ENCODE data around the gene SH3TC1.

The SH3TC1 gene

DNA sequence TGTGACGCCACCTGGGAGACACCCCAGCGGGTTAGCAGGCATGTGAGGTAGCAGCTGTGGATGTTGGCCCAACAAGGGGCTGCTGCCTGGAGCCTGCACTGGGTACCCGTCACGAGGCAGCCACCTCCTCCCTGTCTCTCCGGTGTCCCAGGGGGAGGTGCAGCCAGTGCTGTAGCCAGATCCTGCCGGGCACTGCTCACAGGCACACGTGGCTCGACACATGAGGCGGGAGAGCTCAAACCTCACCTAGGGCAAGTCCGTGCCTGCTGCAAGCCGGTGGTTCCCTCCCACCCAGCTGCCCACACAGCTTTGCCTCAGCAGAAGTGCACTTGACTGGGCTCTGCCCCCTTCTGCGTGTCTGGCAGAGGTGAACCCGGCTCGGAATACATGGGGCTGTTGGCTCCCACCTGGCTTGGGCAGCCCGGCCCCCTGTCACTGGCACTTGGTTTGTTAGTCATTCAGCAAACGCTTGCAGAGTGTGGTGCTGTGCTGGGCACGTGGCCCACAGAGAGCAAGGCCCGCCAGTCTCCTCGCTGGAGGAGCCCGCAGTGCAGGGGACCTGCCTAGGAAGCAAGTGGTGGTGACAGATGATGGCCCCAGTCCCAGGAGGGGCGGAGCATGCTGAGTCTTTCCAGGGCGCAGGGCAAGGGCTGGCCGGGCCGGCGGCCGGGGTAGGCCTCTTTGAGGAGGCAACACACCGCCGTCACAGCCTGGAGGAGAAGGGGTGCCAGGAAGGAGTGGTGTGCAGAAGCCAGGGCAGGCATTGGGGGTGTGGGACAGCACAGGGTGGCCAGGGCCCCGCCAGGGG is 10.1 kb upstream of the SH3TC1 start:
- Histone ChIP-seq H3K9me3 (ENCODE audit: low read depth, low read length) (no peaks in the 10 kb centered on the region), H3K9ac (ENCODE audit: insufficient read length) (no peak overlapping the region), H3K4me3 (no peak overlapping the region), H3K27ac (no peak overlapping the region), H3K36me3 (ENCODE audit: insufficient read depth, low read length) (no peaks in the 10 kb centered on the region)
- TF ChIP-seq POLR2AphosphoS5 (IDR thresholded peaks at IDR 0.05; ENCODE audit: borderline replicate concordance, low read depth, low read length) (no peak), EZH2 (IDR thresholded peaks at IDR 0.05) (no peak), FOXP2 (optimal IDR thresholded peaks at IDR 0.05; ENCODE audit: control extremely low read depth, extremely low read length, insufficient read depth) (no peak)
- no peak for DNase-seq (ENCODE audit: low read depth, low spot score)

DNA sequence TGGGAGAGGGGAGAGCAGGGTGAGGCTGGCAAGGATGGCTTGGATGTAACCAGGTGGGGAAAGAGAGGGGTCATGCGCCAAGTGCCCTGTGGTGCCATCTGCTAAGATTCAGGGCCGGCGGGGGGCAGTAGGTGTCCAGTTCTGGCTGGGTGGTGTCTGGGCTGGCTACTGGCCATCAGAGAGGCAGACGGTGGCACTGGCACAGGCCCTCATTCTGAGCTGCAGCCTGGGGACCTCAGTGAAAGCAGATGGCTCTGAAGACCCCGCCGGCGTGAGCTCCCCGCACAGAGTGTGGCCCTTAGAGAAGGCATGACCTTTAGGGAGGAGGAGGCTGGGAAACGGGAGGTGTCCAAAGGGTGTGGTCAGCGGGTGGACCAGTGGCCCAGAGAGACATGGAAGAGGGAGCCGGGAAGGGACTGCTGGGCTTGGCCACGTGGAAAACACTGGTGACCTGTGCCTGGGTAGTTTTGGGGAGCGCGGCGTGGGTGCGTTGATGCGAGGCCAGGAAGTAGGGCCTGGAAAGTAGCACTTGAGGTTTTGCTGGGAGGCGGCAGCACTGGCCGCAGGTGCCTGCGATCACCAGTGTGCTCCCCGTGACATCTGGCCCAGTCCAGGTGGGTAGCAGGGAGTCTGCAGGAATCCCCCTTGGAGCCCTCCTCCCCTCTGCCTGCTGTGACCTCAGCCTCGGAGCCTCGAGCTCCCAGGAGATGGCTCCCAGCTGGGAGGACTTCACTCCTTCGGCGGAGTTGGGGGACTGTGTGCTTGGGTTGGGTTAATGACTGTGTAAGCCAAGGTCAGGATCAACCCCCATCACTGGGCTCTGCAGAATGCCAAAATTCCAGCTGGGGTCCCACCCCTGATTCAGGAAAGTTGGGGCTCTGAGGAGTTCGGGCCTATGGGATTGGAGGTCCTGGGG is 9.3 kb upstream of the SH3TC1 start:
- DNase-seq (ENCODE audit: low read depth, low spot score) = no peak
- no peak overlapping the region for H3K4me3 ChIP-seq
- H3K27ac ChIP-seq = no peak overlapping the region
- H3K36me3 ChIP-seq (ENCODE audit: insufficient read depth, low read length) = no peaks in the 10 kb centered on the region
- H3K9me3 ChIP-seq (ENCODE audit: low read depth, low read length) = no peaks in the 10 kb centered on the region
- no peak for TF ChIP-seq EZH2 (IDR thresholded peaks at IDR 0.05)
- no peak for TF ChIP-seq POLR2AphosphoS5 (IDR thresholded peaks at IDR 0.05; ENCODE audit: borderline replicate concordance, low read depth, low read length)
- TF ChIP-seq FOXP2 (optimal IDR thresholded peaks at IDR 0.05; ENCODE audit: control extremely low read depth, extremely low read length, insufficient read depth) = no peak
- H3K9ac ChIP-seq (ENCODE audit: insufficient read length) = no peak overlapping the region

DNA sequence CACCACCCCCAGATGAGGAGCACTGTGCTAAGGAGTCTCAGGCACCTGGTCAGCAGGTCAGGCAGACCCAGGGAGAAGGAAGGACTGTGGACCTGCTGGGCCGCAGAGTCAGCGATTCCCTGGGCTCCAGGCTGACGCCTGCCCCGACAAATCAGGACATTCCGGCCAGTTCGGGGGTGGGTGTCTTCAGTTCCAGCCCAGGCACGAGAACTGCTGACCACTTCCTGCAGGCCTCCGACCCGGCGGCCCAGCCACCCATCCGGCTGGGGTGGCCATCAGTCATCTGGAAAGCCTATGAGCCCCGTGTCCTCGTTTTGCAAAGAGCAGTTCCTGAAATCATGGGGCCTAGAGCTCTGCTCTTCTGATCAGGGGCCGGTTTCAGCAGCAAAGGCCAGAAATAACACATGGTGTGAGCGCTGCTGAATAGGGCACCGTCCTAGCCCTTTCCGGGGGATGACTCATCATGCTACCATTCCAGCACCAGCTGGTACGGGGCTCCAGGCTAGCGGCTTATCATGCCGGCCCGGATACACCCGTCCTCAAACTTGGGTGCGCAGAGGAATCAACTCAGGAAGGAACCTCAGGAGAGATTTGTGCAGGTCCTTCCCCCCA is 7.8 kb upstream of the SH3TC1 start:
- H3K9ac ChIP-seq (ENCODE audit: insufficient read length) = no peak overlapping the region
- DNase-seq (ENCODE audit: low read depth, low spot score) = no peak
- H3K4me3 ChIP-seq = no peak overlapping the region

DNA sequence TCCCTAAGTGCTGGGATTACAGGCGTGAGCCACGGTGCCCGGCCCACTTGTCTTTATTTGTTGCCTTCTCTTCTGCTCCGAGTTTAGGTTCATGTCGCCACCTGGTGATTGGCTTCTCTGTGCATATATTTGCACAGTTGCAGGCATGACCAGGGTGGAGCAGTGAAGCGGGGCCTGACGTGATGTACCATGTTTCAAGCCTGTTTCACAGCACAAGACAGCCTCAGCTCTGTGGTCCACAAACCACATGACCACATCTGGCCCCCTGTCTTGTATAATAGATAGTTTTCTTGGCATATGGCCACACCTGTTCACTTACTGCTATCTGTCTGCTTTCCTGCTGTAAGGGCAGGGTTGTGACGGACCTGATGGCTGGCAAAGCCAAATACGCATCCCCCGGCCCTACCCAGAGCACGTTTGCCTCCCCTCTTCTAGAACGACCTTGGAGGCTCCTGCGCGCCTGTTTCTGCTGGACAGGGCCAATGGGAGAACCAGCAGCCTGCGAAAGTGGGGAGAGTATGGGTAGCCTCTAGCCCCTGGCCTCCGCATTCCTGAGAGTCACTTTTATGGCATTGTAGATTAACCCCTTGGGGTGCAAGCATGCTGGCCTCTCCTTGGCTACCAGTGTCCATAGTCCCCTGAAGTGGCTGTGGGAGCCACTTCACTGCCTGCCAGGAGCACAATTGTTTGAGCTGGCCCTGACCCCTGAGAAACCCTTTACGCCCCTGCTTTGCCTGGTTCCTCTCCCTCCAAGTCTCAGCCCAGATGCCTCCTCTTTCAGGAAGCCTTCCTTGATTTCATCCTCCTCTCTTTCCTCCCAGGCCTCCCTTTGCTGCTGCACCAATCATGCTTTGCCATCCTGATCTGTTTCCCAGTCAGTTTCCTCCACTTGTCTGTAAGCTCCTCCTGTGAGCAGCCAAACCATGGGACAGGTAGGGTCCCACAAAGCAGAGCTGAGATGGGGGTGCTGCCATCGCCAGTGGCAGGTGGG is 6.0 kb upstream of the SH3TC1 start:
- TF ChIP-seq FOXP2 (optimal IDR thresholded peaks at IDR 0.05; ENCODE audit: control extremely low read depth, extremely low read length, insufficient read depth) = no peak
- no peak for TF ChIP-seq POLR2AphosphoS5 (IDR thresholded peaks at IDR 0.05; ENCODE audit: borderline replicate concordance, low read depth, low read length)
- no peak for TF ChIP-seq EZH2 (IDR thresholded peaks at IDR 0.05)
- no peak overlapping the region for H3K27ac ChIP-seq

More for the DNA sequence above, 7.8 kb upstream of the SH3TC1 start:
- TF ChIP-seq POLR2AphosphoS5 (IDR thresholded peaks at IDR 0.05; ENCODE audit: borderline replicate concordance, low read depth, low read length) = no peak
- no peak for TF ChIP-seq FOXP2 (optimal IDR thresholded peaks at IDR 0.05; ENCODE audit: control extremely low read depth, extremely low read length, insufficient read depth)
- TF ChIP-seq EZH2 (IDR thresholded peaks at IDR 0.05) = no peak
- Histone ChIP-seq H3K9me3 (ENCODE audit: low read depth, low read length) (no peaks in the 10 kb centered on the region), H3K27ac (no peak overlapping the region), H3K36me3 (ENCODE audit: insufficient read depth, low read length) (no peaks in the 10 kb centered on the region)

DNA sequence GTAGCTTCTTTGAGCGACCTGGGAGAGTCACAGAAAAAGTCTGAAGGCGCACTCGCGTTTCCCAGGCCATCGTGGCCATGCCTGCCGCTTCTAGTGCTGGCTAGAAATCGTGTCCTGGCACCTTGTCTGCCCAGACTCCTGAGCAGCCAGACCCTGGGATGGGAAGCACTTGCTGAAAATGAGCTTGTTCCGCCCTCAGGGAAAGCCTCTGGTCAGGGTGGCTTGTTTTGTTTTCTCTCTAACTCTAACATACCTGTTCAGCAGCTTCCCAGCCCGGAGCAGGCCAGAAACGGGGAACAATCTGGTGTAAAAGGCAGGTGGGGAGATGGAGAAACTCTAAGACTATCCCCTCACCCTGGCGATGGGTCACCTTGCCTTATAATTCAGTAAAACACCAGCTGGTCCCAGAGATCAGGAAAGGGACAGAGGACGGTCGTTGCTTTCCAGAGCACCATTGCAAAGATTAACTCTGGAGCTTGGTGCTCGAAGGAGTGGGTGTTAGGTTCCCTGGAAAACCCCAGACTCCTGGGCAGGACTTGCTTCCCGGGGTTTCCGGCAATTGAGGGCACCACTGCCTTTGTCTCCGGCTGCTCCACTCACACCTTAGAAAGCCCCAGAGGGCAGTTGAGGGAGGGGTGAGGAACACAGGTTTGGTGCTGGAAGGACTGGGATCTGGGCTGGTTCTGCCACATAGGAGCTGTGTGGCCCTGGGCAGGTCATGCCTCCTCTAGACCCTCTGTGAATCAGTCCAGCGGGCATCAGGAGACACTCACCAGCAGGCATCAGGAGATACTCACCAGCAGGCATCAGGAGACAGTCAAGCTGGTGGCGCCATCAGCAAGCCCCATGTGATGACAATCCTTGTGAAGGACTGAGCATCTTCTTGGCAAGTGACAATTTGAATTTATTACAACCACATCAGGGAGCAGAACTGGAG is 4.5 kb upstream of the SH3TC1 start:
- H3K9me3 ChIP-seq (ENCODE audit: low read depth, low read length) = no peaks in the 10 kb centered on the region
- H3K36me3 ChIP-seq (ENCODE audit: insufficient read depth, low read length) = no peaks in the 10 kb centered on the region
- no peak overlapping the region for H3K9ac ChIP-seq (ENCODE audit: insufficient read length)
- DNase-seq (ENCODE audit: low read depth, low spot score) = no peak
- no peak overlapping the region for H3K27ac ChIP-seq
- H3K4me3 ChIP-seq = no peak overlapping the region
- no peak for TF ChIP-seq EZH2 (IDR thresholded peaks at IDR 0.05)
- no peak for TF ChIP-seq POLR2AphosphoS5 (IDR thresholded peaks at IDR 0.05; ENCODE audit: borderline replicate concordance, low read depth, low read length)
- no peak for TF ChIP-seq FOXP2 (optimal IDR thresholded peaks at IDR 0.05; ENCODE audit: control extremely low read depth, extremely low read length, insufficient read depth)

More for the DNA sequence above, 6.0 kb upstream of the SH3TC1 start:
- H3K36me3 ChIP-seq (ENCODE audit: insufficient read depth, low read length) = no peaks in the 10 kb centered on the region
- H3K9ac ChIP-seq (ENCODE audit: insufficient read length) = no peak overlapping the region
- H3K9me3 ChIP-seq (ENCODE audit: low read depth, low read length) = no peaks in the 10 kb centered on the region
- DNase-seq (ENCODE audit: low read depth, low spot score) = no peak
- no peak overlapping the region for H3K4me3 ChIP-seq

DNA sequence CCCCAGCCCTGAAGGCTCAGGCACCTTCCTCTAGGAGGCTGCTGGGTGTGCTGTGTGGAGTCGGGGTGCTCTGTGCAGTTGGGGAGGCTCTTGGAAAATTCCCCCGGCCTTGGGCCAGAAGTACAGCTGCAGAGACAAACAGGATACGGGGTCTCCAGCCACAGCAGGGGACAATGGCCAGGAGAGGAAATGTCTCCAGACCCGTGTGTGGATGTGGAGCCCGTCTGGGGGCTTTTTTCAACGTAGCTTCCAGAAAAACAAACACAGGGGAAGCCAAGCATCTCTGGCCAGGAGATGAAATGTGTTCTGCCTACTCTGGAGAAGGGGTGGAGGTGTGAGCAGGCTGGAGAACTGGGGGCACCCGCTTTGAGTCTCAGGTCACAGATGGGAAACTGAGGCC is 3.7 kb upstream of the SH3TC1 start:
- no peak for TF ChIP-seq EZH2 (IDR thresholded peaks at IDR 0.05)
- Histone ChIP-seq H3K9ac (ENCODE audit: insufficient read length) (no peak overlapping the region), H3K4me3 (no peak overlapping the region), H3K27ac (no peak overlapping the region), H3K36me3 (ENCODE audit: insufficient read depth, low read length) (no peaks in the 10 kb centered on the region), H3K9me3 (ENCODE audit: low read depth, low read length) (no peaks in the 10 kb centered on the region)
- DNase-seq (ENCODE audit: low read depth, low spot score) = no peak
